Measurements from ENCODE around the gene VWA5B2. TPM values are rescaled to one million over a fixed set of nuclear protein-coding genes. Genes with fewer than 3 reads are reported as not detected.

Gene VWA5B2
- total and polyA plus RNA-seq, 2 of the 13 experiments (the other 11 are each of a cell fraction or from before 2014, with no cell fraction given), result 0.03 to 0.04 TPM

DNA sequence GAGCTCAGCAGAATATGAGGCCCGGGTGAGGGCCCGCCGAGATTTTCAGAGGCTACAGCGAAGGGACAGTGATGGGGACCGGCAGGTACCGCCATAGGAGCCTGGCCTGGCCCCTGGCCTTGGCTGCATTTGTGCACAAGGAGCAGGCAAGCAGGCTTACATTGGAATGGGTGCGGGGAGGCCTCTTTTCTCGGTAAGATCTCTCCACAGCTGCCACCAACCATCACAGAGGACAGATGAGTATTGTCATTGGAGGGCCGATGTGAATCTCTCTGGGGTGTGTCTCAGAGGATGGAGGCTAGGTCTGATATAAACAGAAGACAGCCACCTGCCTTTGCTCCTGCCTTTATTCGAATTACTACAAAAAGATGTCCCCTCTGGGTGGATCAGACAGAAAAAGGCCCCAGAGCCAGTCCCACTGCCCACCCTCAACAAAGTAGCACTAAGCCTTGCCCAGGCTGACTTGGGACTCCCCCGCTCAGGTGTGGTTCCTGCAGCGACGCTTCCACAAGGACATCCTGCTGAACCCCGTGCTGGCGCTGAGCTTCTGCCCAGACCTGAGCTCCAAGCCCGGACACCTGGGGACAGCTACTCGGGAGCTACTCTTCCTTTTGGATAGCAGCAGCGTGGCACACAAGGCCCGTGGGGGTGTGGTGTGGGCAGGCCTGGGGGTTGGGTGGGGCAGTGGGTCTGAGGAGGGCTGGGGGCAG is 5.4 kb downstream of the VWA5B2 start (continued):
- TF ChIP-seq, protein P1, sequence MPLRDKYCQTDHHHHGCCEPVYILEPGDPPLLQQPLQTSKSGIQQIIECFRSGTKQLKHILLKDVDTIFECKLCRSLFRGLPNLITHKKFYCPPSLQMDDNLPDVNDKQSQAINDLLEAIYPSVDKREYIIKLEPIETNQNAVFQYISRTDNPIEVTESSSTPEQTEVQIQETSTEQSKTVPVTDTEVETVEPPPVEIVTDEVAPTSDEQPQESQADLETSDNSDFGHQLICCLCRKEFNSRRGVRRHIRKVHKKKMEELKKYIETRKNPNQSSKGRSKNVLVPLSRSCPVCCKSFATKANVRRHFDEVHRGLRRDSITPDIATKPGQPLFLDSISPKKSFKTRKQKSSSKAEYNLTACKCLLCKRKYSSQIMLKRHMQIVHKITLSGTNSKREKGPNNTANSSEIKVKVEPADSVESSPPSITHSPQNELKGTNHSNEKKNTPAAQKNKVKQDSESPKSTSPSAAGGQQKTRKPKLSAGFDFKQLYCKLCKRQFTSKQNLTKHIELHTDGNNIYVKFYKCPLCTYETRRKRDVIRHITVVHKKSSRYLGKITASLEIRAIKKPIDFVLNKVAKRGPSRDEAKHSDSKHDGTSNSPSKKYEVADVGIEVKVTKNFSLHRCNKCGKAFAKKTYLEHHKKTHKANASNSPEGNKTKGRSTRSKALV (CRISPR knock-in tag; IDR thresholded peaks at IDR 0.05), result no peak
- no peak for TF ChIP-seq RFX1 (IDR thresholded peaks at IDR 0.05)
- no peak for TF ChIP-seq MTF2 (CRISPR knock-in tag; IDR thresholded peaks at IDR 0.05; ENCODE audit: borderline replicate concordance)
- no peak for TF ChIP-seq SNAI1 (CRISPR knock-in tag; IDR thresholded peaks at IDR 0.05; ENCODE audit: borderline replicate concordance)
- TF ChIP-seq, protein P2, sequence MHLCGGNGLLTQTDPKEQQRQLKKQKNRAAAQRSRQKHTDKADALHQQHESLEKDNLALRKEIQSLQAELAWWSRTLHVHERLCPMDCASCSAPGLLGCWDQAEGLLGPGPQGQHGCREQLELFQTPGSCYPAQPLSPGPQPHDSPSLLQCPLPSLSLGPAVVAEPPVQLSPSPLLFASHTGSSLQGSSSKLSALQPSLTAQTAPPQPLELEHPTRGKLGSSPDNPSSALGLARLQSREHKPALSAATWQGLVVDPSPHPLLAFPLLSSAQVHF (CRISPR knock-in tag; IDR thresholded peaks at IDR 0.05), result no peak
- TF ChIP-seq, protein P3, sequence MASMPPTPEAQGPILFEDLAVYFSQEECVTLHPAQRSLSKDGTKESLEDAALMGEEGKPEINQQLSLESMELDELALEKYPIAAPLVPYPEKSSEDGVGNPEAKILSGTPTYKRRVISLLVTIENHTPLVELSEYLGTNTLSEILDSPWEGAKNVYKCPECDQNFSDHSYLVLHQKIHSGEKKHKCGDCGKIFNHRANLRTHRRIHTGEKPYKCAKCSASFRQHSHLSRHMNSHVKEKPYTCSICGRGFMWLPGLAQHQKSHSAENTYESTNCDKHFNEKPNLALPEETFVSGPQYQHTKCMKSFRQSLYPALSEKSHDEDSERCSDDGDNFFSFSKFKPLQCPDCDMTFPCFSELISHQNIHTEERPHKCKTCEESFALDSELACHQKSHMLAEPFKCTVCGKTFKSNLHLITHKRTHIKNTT (CRISPR knock-in tag; IDR thresholded peaks at IDR 0.05), result no peak
- TF ChIP-seq, protein P4, sequence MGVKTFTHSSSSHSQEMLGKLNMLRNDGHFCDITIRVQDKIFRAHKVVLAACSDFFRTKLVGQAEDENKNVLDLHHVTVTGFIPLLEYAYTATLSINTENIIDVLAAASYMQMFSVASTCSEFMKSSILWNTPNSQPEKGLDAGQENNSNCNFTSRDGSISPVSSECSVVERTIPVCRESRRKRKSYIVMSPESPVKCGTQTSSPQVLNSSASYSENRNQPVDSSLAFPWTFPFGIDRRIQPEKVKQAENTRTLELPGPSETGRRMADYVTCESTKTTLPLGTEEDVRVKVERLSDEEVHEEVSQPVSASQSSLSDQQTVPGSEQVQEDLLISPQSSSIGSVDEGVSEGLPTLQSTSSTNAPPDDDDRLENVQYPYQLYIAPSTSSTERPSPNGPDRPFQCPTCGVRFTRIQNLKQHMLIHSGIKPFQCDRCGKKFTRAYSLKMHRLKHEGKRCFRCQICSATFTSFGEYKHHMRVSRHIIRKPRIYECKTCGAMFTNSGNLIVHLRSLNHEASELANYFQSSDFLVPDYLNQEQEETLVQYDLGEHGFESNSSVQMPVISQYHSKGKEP (CRISPR knock-in tag; IDR thresholded peaks at IDR 0.05), result no peak
- TF ChIP-seq ZNF296 (CRISPR knock-in tag; conservative IDR thresholded peaks at IDR 0.05), result no peak
- TF ChIP-seq, protein P5, sequence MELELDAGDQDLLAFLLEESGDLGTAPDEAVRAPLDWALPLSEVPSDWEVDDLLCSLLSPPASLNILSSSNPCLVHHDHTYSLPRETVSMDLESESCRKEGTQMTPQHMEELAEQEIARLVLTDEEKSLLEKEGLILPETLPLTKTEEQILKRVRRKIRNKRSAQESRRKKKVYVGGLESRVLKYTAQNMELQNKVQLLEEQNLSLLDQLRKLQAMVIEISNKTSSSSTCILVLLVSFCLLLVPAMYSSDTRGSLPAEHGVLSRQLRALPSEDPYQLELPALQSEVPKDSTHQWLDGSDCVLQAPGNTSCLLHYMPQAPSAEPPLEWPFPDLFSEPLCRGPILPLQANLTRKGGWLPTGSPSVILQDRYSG (CRISPR knock-in tag; IDR thresholded peaks at IDR 0.05), result no peak
- no peak for TF ChIP-seq GTF3A (CRISPR knock-in tag; conservative IDR thresholded peaks at IDR 0.05)

All from HepG2 (cell line).